Adrenal gland (tissue), 12 donors: ENCODE measurements around the gene PITX1. TPM values are rescaled to one million over a fixed set of nuclear protein-coding genes. Genes with fewer than 3 reads are reported as not detected.

Source experiments
- DNase-seq, 7 donors: peaks; one replicate each; pipeline ENCODE4 v3.0.0-alpha.2; 2019 to 2020
- H3K27ac ChIP-seq, 5 donors: fragments of 200-600 bp; sonication (generic) in 4 of 5; 1 replicate in 3 of 5; 2 replicates in 2 of 5; pipeline versions ENCODE4 v1.5.1 to v1.8.0; 2016 to 2020; ENCODE audit warnings: mild to moderate bottlenecking in 1 of 5
- H3K27me3 ChIP-seq: fragments of 200-600 bp; 2 replicates; pipeline ENCODE4 v1.8.0; 2021
- H3K36me3 ChIP-seq, 2 donors: fragments of 200-600 bp; replicated peaks in 1 of 2; 1 replicate in 1 of 2; 2 replicates in 1 of 2; pipeline versions ENCODE4 v1.5.1 to v1.8.0; 2018 to 2022
- H3K4me1 ChIP-seq, 2 donors: fragments of 200-600 bp; replicated peaks in 1 of 2; 1 replicate in 1 of 2; 2 replicates in 1 of 2; pipeline versions ENCODE4 v1.5.1 to v1.8.0; 2018 to 2021
- H3K4me3 ChIP-seq, 4 donors: fragments of 200-600 bp; sonication (generic) in 3 of 4; one replicate each; pipeline ENCODE4 v1.5.1; 2016 to 2018
- H3K9me3 ChIP-seq, 3 donors: fragments of 200-600 bp; sonication (generic) in 1 of 3; replicated peaks in 1 of 3; 1 replicate in 2 of 3; 2 replicates in 1 of 3; pipeline versions ENCODE4 v1.5.1 to v1.8.0; 2016 to 2021
- CTCF ChIP-seq, 6 experiments: fragments of 450-650 bp in 4 of 6; fragments of 200-600 bp in 2 of 6; sonication (generic) in 1 of 6; IDR thresholded peaks; 1 replicate in 5 of 6; 2 replicates in 1 of 6; pipeline versions ENCODE4 v1.5.1 to v1.8.0; 2016 to 2021; ENCODE audit warnings: antibody characterized with exemption in 6 of 6, mild to moderate bottlenecking in 2 of 6, moderate library complexity in 1 of 6
- POLR2A ChIP-seq, 2 donors: fragments of 450-650 bp; IDR thresholded peaks; one replicate each; pipeline ENCODE4 v1.6.1; 2017; ENCODE audit warnings: antibody characterized with exemption in 2 of 2, mild to moderate bottlenecking in 2 of 2, moderate library complexity in 1 of 2
- WGBS, 4 donors: extraction: QIAGEN DNeasy Blood & Tissue Kit in 2 of 4; methylation state at CpG; one replicate each; pipeline versions ENCODE4 v1.1.5 to v1.1.7; 2013 to 2017; 5-methylcytosine and 5-hydroxymethylcytosine counted together
- intact Hi-C, 2 donors: fragments of 100-400 bp; cut with DNase I; formaldehyde crosslinking; loops; one replicate each; pipeline versions ENCODE4 v1.14.1 to v1.15.0; 2022 to 2023
- polyA plus RNA-seq, 3 donors: library from polyadenylated mRNA; stranded (reverse); fragments of 200-250 nt in 2 of 3; fragments of 350-450 nt in 1 of 3; fragmentation: Illumina TruSeq in 1 of 3; extraction: RNeasy Lipid Tissue Mini Kit (QIAGEN cat#74804) in 1 of 3; gene quantifications; one replicate each; pipeline ENCODE4 v1.2.3, GENCODE V29; 2013 to 2014
- total RNA-seq, 9 donors: library from RNA; depleted of rRNA in 4 of 9; stranded (reverse); fragments of >200 nt in 4 of 9; fragments of 120-200 nt in 1 of 9; fragmentation: NEBNext Ultra II Directional in 1 of 9; extraction: Animal tissue kit (Norgen Biotek cat#: 25700) in 1 of 9; gene quantifications; one replicate each; pipeline versions ENCODE4 v1.1.0 to v1.2.4, GENCODE V29; 2013 to 2023
- donor health status: healthy with polysubstance abuse.
- donor health status: Bipolar disorder and iron deficiency.
- donor health status: DM: yes; HTN: yes; CAD: no.
- donor health status: DM: no; HTN: no; CAD: no.
- donor health status: DM: no; HTN: no; CAD: no.
- donor health status: DM: yes; HTN: yes; CAD: no.

Gene PITX1
- total and polyA plus RNA-seq, 12 donors, result 0.18 to 6.7 (median 0.71) TPM

- peaks cover 85% of the 10 kb centered on the region for H3K27me3 ChIP-seq
- no peaks in the 10 kb centered on the region for H3K36me3 ChIP-seq
- H3K4me1 ChIP-seq, result peaks cover 24 to 33% of the 10 kb centered on the region in 2 donors
- DNase-seq, result no peak
- WGBS, 4 donors, result 18 to 39% (median 30%) methylated on average over 6 to 11 of the region's 11 CpGs
- TF ChIP-seq CTCF (IDR thresholded peaks at IDR 0.05), result no peak
- TF ChIP-seq POLR2A (IDR thresholded peaks at IDR 0.05), result no peak
- no peak overlapping the region for H3K4me3 ChIP-seq
- intact Hi-C loops, result loop anchor here in 1 of 2 donors (10.0 kb wide), 1 partner anchor 287 kb away; no protein-coding TSS in a partner anchor
- no peak overlapping the region for H3K27ac ChIP-seq
- H3K9me3 ChIP-seq, result no peaks in the 10 kb centered on the region
Observed at GRCh38 chr5:135037519-135038204, 3.6 kb upstream of the PITX1 start.

- no peak for TF ChIP-seq POLR2A (IDR thresholded peaks at IDR 0.05)
- no peak for TF ChIP-seq CTCF (IDR thresholded peaks at IDR 0.05)
- Histone ChIP-seq H3K4me1 (peaks cover 27 to 38% of the 10 kb centered on the region in 2 donors), H3K36me3 (no peaks in the 10 kb centered on the region), H3K27me3 (peaks cover 89% of the 10 kb centered on the region), H3K27ac (no peak overlapping the region), H3K4me3 (no peak overlapping the region), H3K9me3 (no peaks in the 10 kb centered on the region)
- no peak for DNase-seq
- intact Hi-C loops, result loop anchor here in 1 of 2 donors (10.0 kb wide), 1 partner anchor 288 kb away; no protein-coding TSS in a partner anchor
- 66 to 78% (median 76%) methylated on average over 3 to 4 of the region's 4 CpGs for WGBS, 4 donors
Observed at GRCh38 chr5:135036405-135036804, 2.4 kb upstream of the PITX1 start.

DNA sequence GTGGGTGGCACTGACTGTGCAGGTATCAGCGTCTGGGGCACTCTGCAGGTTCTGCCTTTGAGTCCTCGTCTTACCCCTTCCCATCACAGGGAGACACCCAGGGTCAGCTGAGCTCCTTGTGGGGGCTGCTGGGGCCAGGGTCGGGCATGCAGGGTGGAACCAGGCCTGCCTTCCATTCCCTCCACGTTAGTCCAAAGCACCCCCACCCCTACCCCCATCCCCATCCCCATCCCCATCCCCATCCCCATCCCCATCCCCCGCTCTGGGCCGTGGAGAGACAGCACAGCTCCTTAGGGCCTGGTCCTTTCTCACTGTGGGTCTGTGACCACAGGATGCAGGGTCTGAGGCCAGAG is 1.6 kb upstream of the PITX1 start:
- intact Hi-C loops, result loop anchor here in 1 of 2 donors (10.0 kb wide), 1 partner anchor 289 kb away; no protein-coding TSS in a partner anchor
- no peak overlapping the region for H3K27ac ChIP-seq
- H3K4me3 ChIP-seq, result no peak overlapping the region
- WGBS, 4 donors, result 66 to 100% (median 74%) methylated on average over 1 to 6 of the region's 6 CpGs
- no peak for DNase-seq
- no peaks in the 10 kb centered on the region for H3K9me3 ChIP-seq
- TF ChIP-seq CTCF (IDR thresholded peaks at IDR 0.05) (no peak), POLR2A (IDR thresholded peaks at IDR 0.05) (no peak)
- H3K27me3 ChIP-seq, result peaks cover 89% of the 10 kb centered on the region
- peaks cover 33 to 45% of the 10 kb centered on the region in 2 donors for H3K4me1 ChIP-seq
- H3K36me3 ChIP-seq, result no peaks in the 10 kb centered on the region

- no peaks in the 10 kb centered on the region for H3K36me3 ChIP-seq
- WGBS, 4 donors, result 58 to 81% (median 76%) methylated on average over 4 to 14 of the region's 14 CpGs
- no peak overlapping the region for H3K4me3 ChIP-seq
- H3K9me3 ChIP-seq, result no peaks in the 10 kb centered on the region
- H3K27me3 ChIP-seq, result peaks cover 89% of the 10 kb centered on the region
- peaks cover 34 to 49% of the 10 kb centered on the region in 2 donors for H3K4me1 ChIP-seq
- intact Hi-C loops, result loop anchor here in 1 of 2 donors (10.0 kb wide), 1 partner anchor 290 kb away; no protein-coding TSS in a partner anchor
- no peak for DNase-seq
- TF ChIP-seq CTCF (IDR thresholded peaks at IDR 0.05) (no peak), POLR2A (IDR thresholded peaks at IDR 0.05) (no peak)
- no peak overlapping the region for H3K27ac ChIP-seq
Observed at GRCh38 chr5:135034963-135035677, 1.1 kb upstream of the PITX1 start.
